ENCODE data around the gene TTC7B.

TTC7B gene

GRCh38 chr14:90554341-90554740 is 261.9 kb downstream of the TTC7B start:
- peak; percentile 96 for DNase-seq

GRCh38 chr14:90553921-90554336 is 262.3 kb downstream of the TTC7B start:
- DNase-seq: peak; percentile 41

- no peak for DNase-seq
Observed at GRCh38 chr14:90553298-90553920, 262.8 kb downstream of the TTC7B start.

GRCh38 chr14:90552465-90553297 is 263.5 kb downstream of the TTC7B start:
- no peak for DNase-seq

- no peak for DNase-seq
Observed at GRCh38 chr14:90551733-90552464, 264.3 kb downstream of the TTC7B start.

- DNase-seq: no peak
Observed at GRCh38 chr14:90551070-90551704, 265.0 kb downstream of the TTC7B start.

- no peak for DNase-seq
Observed at GRCh38 chr14:90549794-90550641, 266.2 kb downstream of the TTC7B start.

GRCh38 chr14:90548455-90548854 is 267.8 kb downstream of the TTC7B start:
- no peak for DNase-seq

- no peak for DNase-seq
Observed at GRCh38 chr14:90547968-90548367, 268.3 kb downstream of the TTC7B start.

GRCh38 chr14:90547250-90547649 is 269.0 kb downstream of the TTC7B start:
- no peak for DNase-seq

GRCh38 chr14:90546767-90547166 is 269.5 kb downstream of the TTC7B start:
- no peak for DNase-seq

GRCh38 chr14:90545966-90546751 is 270.1 kb downstream of the TTC7B start:
- peak; percentile 86 for DNase-seq

GRCh38 chr14:90545382-90545781 is 270.8 kb downstream of the TTC7B start:
- DNase-seq: no peak

GRCh38 chr14:90544971-90545370 is 271.3 kb downstream of the TTC7B start:
- no peak for DNase-seq

- no peak for DNase-seq
Observed at GRCh38 chr14:90544566-90544965, 271.7 kb downstream of the TTC7B start.

- no peak for DNase-seq
Observed at GRCh38 chr14:90543876-90544275, 272.4 kb downstream of the TTC7B start.

GRCh38 chr14:90541076-90541634 is 275.1 kb downstream of the TTC7B start:
- DNase-seq: no peak

GRCh38 chr14:90540437-90540836 is 275.8 kb downstream of the TTC7B start:
- no peak for DNase-seq

- no peak for DNase-seq
Observed at GRCh38 chr14:90539996-90540395, 276.2 kb downstream of the TTC7B start.

- no peak for DNase-seq
Observed at GRCh38 chr14:90539496-90539775, 276.8 kb downstream of the TTC7B start.

Data from NCI-H1694 (cell line).